HEK293T (cell line): Measurements from ENCODE around the gene SBK3.

Experiments used
- CTCF ChIA-PET: fragments of 350-600 bp; formaldehyde crosslinking; extraction: SDS; loops from one replicate; lab custom pipeline; 2021; ENCODE audit warnings: antibody characterized with exemption, inconsistent platforms; lab: Yijun Ruan, JAX
- POLR2A ChIA-PET: fragments of 350-600 bp; formaldehyde crosslinking; extraction: SDS; loops from one replicate; lab custom pipeline; 2020; ENCODE audit warnings: antibody characterized with exemption, inconsistent platforms; lab: Yijun Ruan, JAX
- DNase-seq: peaks from one replicate; pipeline ENCODE4 v3.0.0; 2012; ENCODE audit warnings: mixed read lengths; ENCODE audit errors: extremely low spot score
- ARNT ChIP-seq: fragments of 450-650 bp; IDR thresholded peaks from 2 replicates; pipeline ENCODE4 v1.6.1; 2017; ENCODE audit warnings: mild to moderate bottlenecking
- BHLHE40 ChIP-seq: fragments of 450-650 bp; IDR thresholded peaks from 2 replicates; pipeline ENCODE4 v1.6.1; 2016; ENCODE audit warnings: mild to moderate bottlenecking, moderate library complexity, borderline replicate concordance
- CTBP1 ChIP-seq: fragments of 450-650 bp; IDR thresholded peaks from 2 replicates; pipeline ENCODE4 v1.6.1; 2016; ENCODE audit warnings: borderline replicate concordance
- ELF4 ChIP-seq: fragments of 450-650 bp; IDR thresholded peaks from 2 replicates; pipeline ENCODE4 v1.6.1; 2017; ENCODE audit warnings: antibody characterized with exemption
- FOXA1 ChIP-seq: fragments of 450-650 bp; IDR thresholded peaks from 2 replicates; pipeline ENCODE4 v1.6.1; 2016; ENCODE audit warnings: mild to moderate bottlenecking
- FOXK2 ChIP-seq: fragments of 450-650 bp; IDR thresholded peaks from 2 replicates; pipeline ENCODE4 v1.6.1; 2016; ENCODE audit warnings: mild to moderate bottlenecking
- FOXM1 ChIP-seq: fragments of 450-650 bp; IDR thresholded peaks from 2 replicates; pipeline ENCODE4 v1.6.1; 2017; ENCODE audit warnings: mild to moderate bottlenecking, borderline replicate concordance
- HDGF ChIP-seq: fragments of 450-650 bp; IDR thresholded peaks from 2 replicates; pipeline ENCODE4 v1.6.1; 2017; ENCODE audit warnings: antibody characterized with exemption, borderline replicate concordance
- L3MBTL2 ChIP-seq: fragments of 450-650 bp; conservative IDR thresholded peaks from 2 replicates; pipeline ENCODE4 v1.6.1; 2016; ENCODE audit warnings: mild to moderate bottlenecking
- LEF1 ChIP-seq: fragments of 450-650 bp; IDR thresholded peaks from 2 replicates; pipeline ENCODE4 v1.6.1; 2017; ENCODE audit warnings: mild to moderate bottlenecking, borderline replicate concordance
- NFRKB ChIP-seq: fragments of 450-650 bp; IDR thresholded peaks from 2 replicates; pipeline ENCODE4 v1.6.1; 2016; ENCODE audit warnings: mild to moderate bottlenecking, moderate library complexity
- SP1 ChIP-seq: fragments of 450-650 bp; IDR thresholded peaks from 2 replicates; pipeline ENCODE4 v1.6.1; 2017
- SUZ12 ChIP-seq: fragments of 450-650 bp; IDR thresholded peaks from 2 replicates; pipeline ENCODE4 v1.6.1; 2016; ENCODE audit warnings: mild to moderate bottlenecking
- TARDBP ChIP-seq: fragments of 450-650 bp; IDR thresholded peaks from 2 replicates; pipeline ENCODE4 v1.6.1; 2016
- ZNF384 ChIP-seq: fragments of 450-650 bp; IDR thresholded peaks from 2 replicates; pipeline ENCODE4 v1.6.1; 2016
- TF ChIP-seq, protein P1 (sequence below): fragments of 450-650 bp; IDR thresholded peaks from 2 replicates; pipeline ENCODE4 v1.6.1; 2016

The SBK3 gene

DNA sequence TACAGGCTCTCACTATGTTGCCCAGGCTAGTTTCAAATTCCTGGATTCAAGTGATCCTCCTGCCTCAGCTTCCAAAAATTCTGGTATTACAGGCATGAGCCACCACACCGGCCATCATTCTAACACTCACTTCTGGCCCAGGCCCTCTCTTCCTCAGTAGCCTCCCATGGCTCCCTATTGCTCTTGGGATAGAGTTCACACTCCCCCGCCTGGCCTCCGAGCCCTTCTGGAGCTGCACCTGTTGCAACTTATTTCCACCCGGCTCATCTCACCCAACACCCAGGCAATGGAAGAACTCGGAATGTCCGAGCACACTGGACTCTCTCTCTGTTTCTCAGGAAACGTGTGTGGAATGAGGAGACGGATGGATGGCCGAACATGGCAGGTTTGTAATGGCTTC, 9.0 kb upstream of the SBK3 start:
- POLR2A ChIA-PET: no interaction called here

DNA sequence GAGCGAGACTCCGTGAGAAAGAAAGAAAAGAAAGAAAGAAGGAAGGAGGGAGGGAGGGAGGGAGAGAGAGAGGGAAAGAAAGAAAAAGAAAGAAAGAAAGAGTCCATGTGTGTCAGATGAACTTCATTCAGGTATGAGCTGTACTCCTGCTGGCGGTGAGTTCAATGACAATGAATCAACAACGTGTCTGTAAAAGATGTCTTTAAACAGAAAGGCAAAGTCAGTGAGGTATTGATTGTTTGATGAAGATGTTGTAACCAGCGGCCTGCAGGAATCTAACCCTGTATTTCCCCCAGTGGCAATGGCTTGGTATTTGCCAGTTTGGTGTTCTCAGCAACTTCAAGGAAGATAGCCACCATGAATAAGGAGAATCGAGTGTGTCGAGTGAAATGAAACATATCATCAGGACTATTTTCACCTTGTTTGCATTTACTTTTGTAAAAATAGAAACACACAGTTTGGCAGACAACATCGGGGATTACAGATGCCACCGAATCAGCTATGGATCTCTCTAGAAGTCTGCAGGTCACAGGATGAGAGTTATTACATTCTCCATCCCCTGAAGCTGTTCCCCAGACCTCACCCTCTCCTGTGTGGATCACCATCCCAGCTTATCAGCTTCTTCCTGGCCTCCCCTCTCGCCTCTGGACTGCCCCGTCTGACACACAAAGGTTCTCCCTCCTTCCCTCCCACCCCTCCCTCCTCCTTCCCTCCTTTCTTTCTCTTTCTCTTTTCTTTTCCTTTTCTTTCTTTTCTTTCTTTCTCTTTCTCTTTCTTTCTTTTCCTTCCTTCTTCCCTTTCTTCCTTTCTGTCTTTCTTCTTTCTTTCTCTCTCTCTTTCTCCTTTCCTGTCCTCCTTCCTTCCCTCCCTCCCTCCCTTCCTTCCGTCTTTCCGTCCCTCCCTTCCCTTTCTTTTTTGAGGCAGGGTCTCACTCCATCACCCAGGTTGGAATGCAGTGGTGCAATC, 8.2 kb upstream of the SBK3 start:
- CTCF ChIA-PET: no interaction called here

More for the DNA sequence above, 9.0 kb upstream of the SBK3 start:
- CTCF ChIA-PET: no interaction called here
- no peak for TF ChIP-seq HDGF
- no peak for TF ChIP-seq FOXK2
- TF ChIP-seq ELF4: no peak
- TF ChIP-seq SP1: no peak
- no peak for TF ChIP-seq FOXM1
- no peak for TF ChIP-seq L3MBTL2
- TF ChIP-seq BHLHE40: no peak
- TF ChIP-seq ZNF384: no peak
- TF ChIP-seq, protein P1, sequence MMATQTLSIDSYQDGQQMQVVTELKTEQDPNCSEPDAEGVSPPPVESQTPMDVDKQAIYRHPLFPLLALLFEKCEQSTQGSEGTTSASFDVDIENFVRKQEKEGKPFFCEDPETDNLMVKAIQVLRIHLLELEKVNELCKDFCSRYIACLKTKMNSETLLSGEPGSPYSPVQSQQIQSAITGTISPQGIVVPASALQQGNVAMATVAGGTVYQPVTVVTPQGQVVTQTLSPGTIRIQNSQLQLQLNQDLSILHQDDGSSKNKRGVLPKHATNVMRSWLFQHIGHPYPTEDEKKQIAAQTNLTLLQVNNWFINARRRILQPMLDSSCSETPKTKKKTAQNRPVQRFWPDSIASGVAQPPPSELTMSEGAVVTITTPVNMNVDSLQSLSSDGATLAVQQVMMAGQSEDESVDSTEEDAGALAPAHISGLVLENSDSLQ: no peak
- no peak for TF ChIP-seq FOXA1
- no peak for TF ChIP-seq NFRKB
- TF ChIP-seq CTBP1: no peak
- no peak for TF ChIP-seq TARDBP
- TF ChIP-seq SUZ12: no peak
- no peak for DNase-seq

DNA sequence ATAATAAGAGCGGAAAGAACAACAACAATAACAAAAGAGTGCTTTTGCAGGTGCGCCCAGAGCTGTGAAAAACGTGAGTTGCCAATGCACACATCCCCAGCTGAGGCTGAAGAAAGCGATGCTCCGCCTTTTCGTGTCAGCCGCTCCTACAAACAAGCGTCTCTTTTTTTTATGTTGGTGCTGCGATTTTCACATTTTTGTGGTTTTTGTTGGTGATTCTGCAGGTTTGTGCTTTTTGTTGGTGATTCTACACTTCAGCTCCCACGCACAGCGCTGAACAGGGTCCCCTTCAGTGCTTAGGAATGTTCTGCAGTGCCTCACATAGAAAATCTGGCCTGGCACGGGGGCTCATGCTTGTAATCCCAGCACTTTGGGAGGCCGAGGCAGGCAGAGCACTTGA, 7.3 kb upstream of the SBK3 start:
- POLR2A ChIA-PET: interaction anchor here (0.6 kb wide), 1 partner anchor 54 kb away, joined by 3 read pairs; no protein-coding TSS in a partner anchor
- TF ChIP-seq SUZ12 (no peak), FOXK2 (no peak), L3MBTL2 (no peak), BHLHE40 (no peak), SP1 (no peak), FOXA1 (no peak), NFRKB (no peak), TARDBP (no peak), HDGF (no peak), ARNT (no peak), ELF4 (no peak)
- TF ChIP-seq, protein P1: no peak
- CTCF ChIA-PET: interaction anchor here (0.6 kb wide), 1 partner anchor 51 kb away, joined by 6 read pairs; no protein-coding TSS in a partner anchor
- no peak for DNase-seq

More for the DNA sequence above, 8.2 kb upstream of the SBK3 start:
- no peak for DNase-seq
- TF ChIP-seq L3MBTL2 (no peak), CTBP1 (no peak), FOXA1 (no peak), NFRKB (no peak), SUZ12 (no peak), ELF4 (no peak), LEF1 (no peak), TARDBP (no peak), ARNT (no peak), HDGF (no peak), FOXK2 (no peak), FOXM1 (no peak), SP1 (no peak), ZNF384 (no peak), BHLHE40 (no peak)
- TF ChIP-seq, protein P1: no peak
- POLR2A ChIA-PET: no interaction called here

DNA sequence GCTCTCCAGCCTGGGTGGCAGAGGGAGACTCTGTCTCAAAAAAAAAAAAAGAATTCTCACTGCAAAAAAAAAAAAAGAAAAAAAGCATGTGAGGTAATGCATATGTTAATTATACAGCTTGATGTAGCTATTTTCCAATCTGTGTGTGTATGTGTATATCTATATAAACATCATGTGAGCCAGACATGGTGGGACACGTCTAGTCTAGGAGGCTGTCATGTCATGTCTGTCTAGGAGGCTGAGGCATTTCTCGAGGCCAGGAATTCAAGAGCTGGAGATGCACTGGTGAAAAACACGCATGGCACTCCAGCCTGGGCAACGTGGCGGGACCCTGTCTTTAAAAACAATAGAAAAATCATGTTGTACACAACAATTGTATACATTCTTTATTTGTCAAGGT, 6.9 kb upstream of the SBK3 start:
- TF ChIP-seq SUZ12: no peak
- no peak for TF ChIP-seq SP1
- no peak for TF ChIP-seq FOXK2
- POLR2A ChIA-PET: interaction anchor here (0.6 kb wide), 1 partner anchor 55 kb away, joined by 3 read pairs; no protein-coding TSS in a partner anchor
- DNase-seq: no peak
- CTCF ChIA-PET: interaction anchor here (0.6 kb wide), 1 partner anchor 52 kb away, joined by 6 read pairs; no protein-coding TSS in a partner anchor

DNA sequence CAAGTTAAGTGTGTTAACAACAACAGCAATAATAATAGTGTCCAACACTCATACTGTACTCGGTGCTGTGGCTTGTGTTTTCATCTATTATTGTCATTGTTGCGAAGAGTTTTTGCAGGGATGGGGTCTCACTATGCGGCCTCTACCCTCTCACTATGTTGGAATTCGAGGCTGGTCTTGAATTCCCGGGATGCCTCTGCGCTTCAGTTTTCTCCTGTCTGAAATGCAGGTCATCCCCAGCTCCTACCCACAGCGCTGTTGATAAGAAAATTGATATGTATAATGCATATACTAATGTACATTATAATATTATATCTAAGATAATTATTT, 4.9 kb upstream of the SBK3 start:
- no peak for TF ChIP-seq SP1
- no peak for TF ChIP-seq L3MBTL2
- TF ChIP-seq FOXK2: no peak
- TF ChIP-seq, protein P1: no peak
- no peak for TF ChIP-seq HDGF
- TF ChIP-seq NFRKB: no peak
- no peak for TF ChIP-seq SUZ12
- TF ChIP-seq BHLHE40: no peak
- no peak for TF ChIP-seq LEF1
- no peak for TF ChIP-seq CTBP1
- TF ChIP-seq ARNT: no peak
- TF ChIP-seq FOXA1: no peak
- no peak for TF ChIP-seq TARDBP
- no peak for TF ChIP-seq ELF4
- TF ChIP-seq FOXM1: no peak
- CTCF ChIA-PET: no interaction called here
- POLR2A ChIA-PET: interaction anchor here (0.9 to 1.6 kb wide), 5 partner anchors 30 to 470 kb away, joined by 3 to 11 read pairs (median 3); partner anchors contain the start of genes FIZ1, ZNF579 and ZNF628
- DNase-seq: no peak
